ENCODE measurements around the gene TBC1D19.

DNA sequence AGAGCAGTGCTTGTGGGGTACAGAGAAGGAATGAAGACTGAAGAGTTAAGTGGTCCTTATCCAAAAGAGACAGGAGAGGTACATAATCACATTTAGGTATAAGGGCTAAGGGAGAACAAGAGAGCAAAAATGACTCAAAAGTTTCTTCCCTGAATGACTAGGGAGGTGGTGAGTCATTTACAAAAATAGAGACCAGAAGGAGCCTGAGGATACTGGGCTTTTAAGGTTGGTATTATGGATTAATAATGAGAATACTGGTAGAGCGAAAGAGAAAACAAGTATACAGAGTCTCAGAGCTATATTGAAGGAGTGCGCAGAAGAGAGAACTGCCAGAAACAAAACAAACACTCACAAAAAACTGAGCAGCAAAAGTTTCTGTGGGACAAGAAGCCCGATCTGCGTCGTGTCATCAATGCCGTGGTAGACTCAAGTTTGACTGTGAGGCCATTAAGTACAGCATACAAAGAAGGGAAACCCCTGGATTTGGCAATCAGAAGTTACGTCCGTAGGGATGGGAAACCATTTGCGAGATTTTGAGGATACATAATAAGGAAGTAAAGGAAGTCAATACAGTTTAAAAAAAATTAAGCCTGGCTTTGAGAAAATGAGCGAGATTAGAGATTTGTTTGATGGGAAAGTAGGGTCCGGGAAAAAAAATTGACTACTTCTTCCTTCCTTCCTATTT lies 147.6 kb downstream of the TBC1D19 start:
- TF ChIP-seq, protein P1, sequence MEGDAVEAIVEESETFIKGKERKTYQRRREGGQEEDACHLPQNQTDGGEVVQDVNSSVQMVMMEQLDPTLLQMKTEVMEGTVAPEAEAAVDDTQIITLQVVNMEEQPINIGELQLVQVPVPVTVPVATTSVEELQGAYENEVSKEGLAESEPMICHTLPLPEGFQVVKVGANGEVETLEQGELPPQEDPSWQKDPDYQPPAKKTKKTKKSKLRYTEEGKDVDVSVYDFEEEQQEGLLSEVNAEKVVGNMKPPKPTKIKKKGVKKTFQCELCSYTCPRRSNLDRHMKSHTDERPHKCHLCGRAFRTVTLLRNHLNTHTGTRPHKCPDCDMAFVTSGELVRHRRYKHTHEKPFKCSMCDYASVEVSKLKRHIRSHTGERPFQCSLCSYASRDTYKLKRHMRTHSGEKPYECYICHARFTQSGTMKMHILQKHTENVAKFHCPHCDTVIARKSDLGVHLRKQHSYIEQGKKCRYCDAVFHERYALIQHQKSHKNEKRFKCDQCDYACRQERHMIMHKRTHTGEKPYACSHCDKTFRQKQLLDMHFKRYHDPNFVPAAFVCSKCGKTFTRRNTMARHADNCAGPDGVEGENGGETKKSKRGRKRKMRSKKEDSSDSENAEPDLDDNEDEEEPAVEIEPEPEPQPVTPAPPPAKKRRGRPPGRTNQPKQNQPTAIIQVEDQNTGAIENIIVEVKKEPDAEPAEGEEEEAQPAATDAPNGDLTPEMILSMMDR (IDR thresholded peaks at IDR 0.05): no peak
- no peak for TF ChIP-seq EZH2 (IDR thresholded peaks at IDR 0.05; ENCODE audit: borderline replicate concordance, insufficient read depth, low read depth, low read length, poor library complexity, severe bottlenecking)
